ENCODE data around the gene GRIK4. TPM values are rescaled to one million over a fixed set of nuclear protein-coding genes. Genes with fewer than 3 reads are reported as not detected.

Gene GRIK4
- total and polyA plus RNA-seq, 2 donors (not counting 3 experiments of a cell fraction or from before 2014, with no cell fraction given): 0.81 to 1.6 TPM

DNA sequence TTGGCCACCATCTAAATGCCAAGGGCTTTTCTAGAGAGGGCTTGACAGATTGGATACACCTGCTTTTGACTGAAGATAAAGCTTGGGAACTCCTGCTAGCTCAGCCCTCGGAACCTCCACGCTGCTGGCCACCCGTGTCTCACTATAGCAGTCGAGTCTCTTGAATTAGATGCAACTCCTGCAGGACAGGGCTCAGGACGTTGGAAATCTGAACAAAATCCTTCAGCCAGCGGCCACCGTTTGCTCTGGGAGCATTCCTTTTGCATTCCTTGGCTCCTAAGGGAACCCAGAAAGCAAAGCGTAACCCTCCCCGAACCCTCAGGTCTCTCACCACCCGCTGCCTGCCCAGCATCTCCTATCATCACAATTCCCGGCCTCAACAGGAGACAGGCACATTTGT lies 77.8 kb downstream of the GRIK4 start:
- Histone ChIP-seq H3K9me1 (replicated peaks; ENCODE audit: control insufficient read depth, extremely low read depth, insufficient read depth, low read length) (no peaks in the 10 kb centered on the region), H3K4me1 (ENCODE audit: control insufficient read depth, extremely low read depth, insufficient read depth, low read length) (no peaks in the 10 kb centered on the region), H4K20me1 (replicated peaks; ENCODE audit: control insufficient read depth, extremely low read depth, insufficient read depth, low read length) (no peaks in the 10 kb centered on the region), H3K4me3 (replicated peaks in 1 of 3; ENCODE audit: insufficient read depth in 1 of 3, low read depth in 1 of 3, low read length in 3 of 3) (no peak overlapping the region), H3K9ac (replicated peaks; ENCODE audit: extremely low read depth, insufficient read depth, low read length) (no peak overlapping the region), H3K9me3 (replicated peaks; ENCODE audit: control insufficient read depth, insufficient read depth, low read length) (no peaks in the 10 kb centered on the region), H3K79me2 (ENCODE audit: control insufficient read depth, insufficient read depth, low read length) (no peaks in the 10 kb centered on the region), H3K27ac (ENCODE audit: insufficient read depth, low read depth, low read length) (no peak overlapping the region), H2AFZ (ENCODE audit: low read depth, low read length) (no peak overlapping the region), H3K4me2 (ENCODE audit: insufficient read depth, low read length) (no peak overlapping the region), H3K27me3 (ENCODE audit: control insufficient read depth in 2 of 2, insufficient read depth in 2 of 2, low read length in 2 of 2) (peaks cover 1 to 2% of the 10 kb centered on the region in 2 experiments), H3K36me3 (ENCODE audit: control insufficient read depth in 2 of 2, extremely low read depth in 1 of 2, insufficient read depth in 2 of 2, low read length in 2 of 2) (no peaks in the 10 kb centered on the region)
- TF ChIP-seq GATA2 (IDR thresholded peaks at IDR 0.05; ENCODE audit: insufficient read depth, insufficient read length, low read depth, low read length): no peak
- TF ChIP-seq EZH2 (IDR thresholded peaks at IDR 0.05; ENCODE audit: borderline replicate concordance, low read depth, low read length, severe bottlenecking): no peak
- TF ChIP-seq MYC (IDR thresholded peaks at IDR 0.05; ENCODE audit: low read depth, low read length): no peak
- TF ChIP-seq, protein P1, sequence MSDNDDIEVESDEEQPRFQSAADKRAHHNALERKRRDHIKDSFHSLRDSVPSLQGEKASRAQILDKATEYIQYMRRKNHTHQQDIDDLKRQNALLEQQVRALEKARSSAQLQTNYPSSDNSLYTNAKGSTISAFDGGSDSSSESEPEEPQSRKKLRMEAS (IDR thresholded peaks at IDR 0.05; ENCODE audit: insufficient read depth, insufficient read length): no peak
- no peak for TF ChIP-seq POLR2A (IDR thresholded peaks at IDR 0.05; ENCODE audit: low read depth, low read length)
- TF ChIP-seq POLR2AphosphoS5 (IDR thresholded peaks at IDR 0.05; ENCODE audit: insufficient read depth, low read depth, low read length): no peak
- TF ChIP-seq FOS (IDR thresholded peaks at IDR 0.05; ENCODE audit: borderline replicate concordance, insufficient read depth, low read length): no peak
- TF ChIP-seq, protein P2, sequence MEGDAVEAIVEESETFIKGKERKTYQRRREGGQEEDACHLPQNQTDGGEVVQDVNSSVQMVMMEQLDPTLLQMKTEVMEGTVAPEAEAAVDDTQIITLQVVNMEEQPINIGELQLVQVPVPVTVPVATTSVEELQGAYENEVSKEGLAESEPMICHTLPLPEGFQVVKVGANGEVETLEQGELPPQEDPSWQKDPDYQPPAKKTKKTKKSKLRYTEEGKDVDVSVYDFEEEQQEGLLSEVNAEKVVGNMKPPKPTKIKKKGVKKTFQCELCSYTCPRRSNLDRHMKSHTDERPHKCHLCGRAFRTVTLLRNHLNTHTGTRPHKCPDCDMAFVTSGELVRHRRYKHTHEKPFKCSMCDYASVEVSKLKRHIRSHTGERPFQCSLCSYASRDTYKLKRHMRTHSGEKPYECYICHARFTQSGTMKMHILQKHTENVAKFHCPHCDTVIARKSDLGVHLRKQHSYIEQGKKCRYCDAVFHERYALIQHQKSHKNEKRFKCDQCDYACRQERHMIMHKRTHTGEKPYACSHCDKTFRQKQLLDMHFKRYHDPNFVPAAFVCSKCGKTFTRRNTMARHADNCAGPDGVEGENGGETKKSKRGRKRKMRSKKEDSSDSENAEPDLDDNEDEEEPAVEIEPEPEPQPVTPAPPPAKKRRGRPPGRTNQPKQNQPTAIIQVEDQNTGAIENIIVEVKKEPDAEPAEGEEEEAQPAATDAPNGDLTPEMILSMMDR (IDR thresholded peaks at IDR 0.05; ENCODE audit: extremely low read depth in 1 of 2, insufficient read depth in 1 of 2, low read depth in 1 of 2, low read length in 2 of 2): no peak
- TF ChIP-seq JUN (IDR thresholded peaks at IDR 0.05; ENCODE audit: borderline replicate concordance, insufficient read depth, insufficient read length, low read depth): no peak
- FAIRE-seq (no peak), DNase-seq (ENCODE audit: low read depth, low spot score) (no peak)
- intact Hi-C loops (cut with micrococcal nuclease): no loop called here
- CTCF ChIA-PET: no interaction called here
- POLR2A ChIA-PET: no interaction called here
- dilution Hi-C loops (cut with MboI; ENCODE audit: extremely low pct_ligation_motif_present, low sequenced_read_pairs): no loop called here
- no TSS peak for BruUV-seq (replicated peaks)
